A549 treated with CpdA at 1 μM for 4 hours (cell line): ENCODE measurements around the gene RPTN. TPM values are rescaled to one million over a fixed set of nuclear protein-coding genes. Genes with fewer than 3 reads are reported as not detected.

Experiments
- total RNA-seq: library from RNA; stranded (reverse); fragments of 200-300 nt; extraction: Qiagen RNA extraction; gene quantifications from 5 replicates; pipeline ENCODE4 v1.2.3, GENCODE V29; 2022; ENCODE audit warnings: low read depth

RPTN gene, protein sequence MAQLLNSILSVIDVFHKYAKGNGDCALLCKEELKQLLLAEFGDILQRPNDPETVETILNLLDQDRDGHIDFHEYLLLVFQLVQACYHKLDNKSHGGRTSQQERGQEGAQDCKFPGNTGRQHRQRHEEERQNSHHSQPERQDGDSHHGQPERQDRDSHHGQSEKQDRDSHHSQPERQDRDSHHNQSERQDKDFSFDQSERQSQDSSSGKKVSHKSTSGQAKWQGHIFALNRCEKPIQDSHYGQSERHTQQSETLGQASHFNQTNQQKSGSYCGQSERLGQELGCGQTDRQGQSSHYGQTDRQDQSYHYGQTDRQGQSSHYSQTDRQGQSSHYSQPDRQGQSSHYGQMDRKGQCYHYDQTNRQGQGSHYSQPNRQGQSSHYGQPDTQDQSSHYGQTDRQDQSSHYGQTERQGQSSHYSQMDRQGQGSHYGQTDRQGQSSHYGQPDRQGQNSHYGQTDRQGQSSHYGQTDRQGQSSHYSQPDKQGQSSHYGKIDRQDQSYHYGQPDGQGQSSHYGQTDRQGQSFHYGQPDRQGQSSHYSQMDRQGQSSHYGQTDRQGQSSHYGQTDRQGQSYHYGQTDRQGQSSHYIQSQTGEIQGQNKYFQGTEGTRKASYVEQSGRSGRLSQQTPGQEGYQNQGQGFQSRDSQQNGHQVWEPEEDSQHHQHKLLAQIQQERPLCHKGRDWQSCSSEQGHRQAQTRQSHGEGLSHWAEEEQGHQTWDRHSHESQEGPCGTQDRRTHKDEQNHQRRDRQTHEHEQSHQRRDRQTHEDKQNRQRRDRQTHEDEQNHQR
- not detected in 5 replicates for total RNA-seq

DNA sequence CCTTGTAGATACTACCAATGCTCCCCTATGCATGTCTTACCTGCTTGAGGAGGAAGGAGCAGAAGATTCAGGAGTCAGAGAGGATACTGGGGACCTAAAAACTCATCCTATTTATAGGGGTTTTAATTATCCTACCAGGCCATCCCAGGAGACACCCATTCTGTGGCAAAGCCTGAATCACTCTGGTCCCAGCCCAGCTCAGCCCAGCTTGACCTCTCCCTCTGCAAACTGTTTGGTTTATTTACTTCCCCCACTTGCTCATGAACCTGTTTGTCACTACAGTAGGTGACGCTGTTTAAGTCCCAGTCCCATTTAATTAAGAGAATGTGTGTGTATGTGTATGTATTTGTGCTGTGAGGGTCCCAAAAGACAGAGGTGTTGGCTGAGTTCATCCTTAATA, at the start of gene RPTN:
RPTN (minus strand) TSS at position 85 of the 400 bp plus-strand sequence. CDS start 1,339 bp downstream, outside the sequence.

DNA sequence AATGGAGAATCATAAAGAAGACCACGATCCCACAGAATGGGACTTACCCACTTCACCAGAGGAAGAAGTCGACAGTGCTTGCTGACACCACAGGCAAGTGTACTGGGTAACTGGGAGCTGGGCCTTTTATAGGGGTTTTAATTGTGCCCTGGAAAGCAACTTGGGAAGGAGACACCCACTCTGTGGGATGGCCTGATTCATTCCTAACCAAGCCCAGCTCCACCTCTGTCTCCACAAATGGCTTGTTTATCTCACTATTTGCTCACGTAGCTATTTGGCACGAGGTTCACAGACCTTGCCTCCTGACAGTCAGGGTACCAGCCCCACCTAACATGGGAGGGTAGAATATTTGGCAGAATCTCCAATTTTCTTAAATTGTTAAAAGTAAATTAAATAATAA, 43.7 kb downstream of the RPTN start, which contains the start of gene TCHH:
TCHH (minus strand) TSS at position 101 of the 400 bp plus-strand sequence. CDS start 1,364 bp downstream, outside the sequence.

Other genes starting within 250 kb of the RPTN start
- 12.7 to 14.1 TPM (median 13.4 TPM) in 5 replicates for gene THEM4, start 249.7 kb downstream of the RPTN start, total RNA-seq
- gene S100A10, start 165.4 kb downstream of the RPTN start, total RNA-seq = 1,952 to 2,092 TPM (median 2,021 TPM) in 5 replicates
- 1,668 to 1,944 TPM (median 1,920 TPM) in 5 replicates for gene S100A11, start 122.2 kb downstream of the RPTN start, total RNA-seq
- not detected in 5 replicates for gene TCHHL1, start 70.2 kb downstream of the RPTN start, total RNA-seq
- gene TCHH, start 43.8 kb downstream of the RPTN start, total RNA-seq = 0.14 to 0.24 TPM (median 0.19 TPM) in 5 replicates
- gene HRNR, start 65.0 kb upstream of the RPTN start, total RNA-seq = 0.01 TPM in 1 of 5 replicates, not detected in the others
- 0.01 TPM in 2 of 5 replicates, not detected in the others for gene FLG, start 166.0 kb upstream of the RPTN start, total RNA-seq
- not detected in 5 replicates for gene FLG2, start 200.8 kb upstream of the RPTN start, total RNA-seq